K562 (cell line): Measurements from ENCODE around the gene HRH3.

Source experiments
- C11orf30 ChIP-seq: fragments of 450-650 bp; IDR thresholded peaks from 2 replicates; pipeline ENCODE4 v1.6.1; 2016; ENCODE audit warnings: low read depth, mild to moderate bottlenecking
- CTCF ChIP-seq, 3 experiments: IDR thresholded peaks in 2 of 3; conservative IDR thresholded peaks in 1 of 3; 2 replicates each; pipeline ENCODE4 v1.5.1; 2011 to 2012; ENCODE audit warnings: low read length in 3 of 3, mild to moderate bottlenecking in 3 of 3, control low read depth in 2 of 3, improper control_type of control experiment in 1 of 3, inconsistent platforms in 1 of 3, low read depth in 1 of 3, mixed read lengths in 1 of 3, moderate library complexity in 1 of 3; ENCODE audit not compliant: insufficient read depth in 2 of 3
- EP300 ChIP-seq: IDR thresholded peaks from 2 replicates; pipeline ENCODE4 v1.6.1; 2012; ENCODE audit warnings: low read length, improper control_type of control experiment
- ERF ChIP-seq: fragments of 450-650 bp; formaldehyde crosslinking; IDR thresholded peaks from 2 replicates; pipeline ENCODE4 v1.4.0; 2020; ENCODE audit warnings: mild to moderate bottlenecking, mixed read lengths
- FOXK2 ChIP-seq, 2 experiments: fragments of 450-650 bp; IDR thresholded peaks in 1 of 2; conservative IDR thresholded peaks in 1 of 2; 2 replicates each; pipeline ENCODE4 v1.6.1; 2016; ENCODE audit warnings: low read depth in 2 of 2, mild to moderate bottlenecking in 1 of 2
- HNRNPLL ChIP-seq: fragments of 200-400 bp; formaldehyde crosslinking; IDR thresholded peaks from 2 replicates; pipeline ENCODE4 v1.6.1; 2017; ENCODE audit warnings: low read length, low read depth, mild to moderate bottlenecking; ENCODE audit not compliant: poor library complexity, severe bottlenecking
- L3MBTL2 ChIP-seq: fragments of 450-650 bp; IDR thresholded peaks from 2 replicates; pipeline ENCODE4 v1.6.1; 2016; ENCODE audit warnings: mild to moderate bottlenecking, moderate library complexity
- MAX ChIP-seq: sonication (generic); formaldehyde crosslinking; IDR thresholded peaks from 2 replicates; pipeline ENCODE4 v1.9.0; 2022; ENCODE audit warnings: mild to moderate bottlenecking, missing genetic modification reagents
- MLX ChIP-seq, 2 experiments: fragments of 450-650 bp in 1 of 2; sonication (generic) in 1 of 2; formaldehyde crosslinking; conservative IDR thresholded peaks; 2 replicates each; pipeline versions ENCODE4 v1.4.0 to v1.8.1; 2020 to 2022; ENCODE audit warnings: mild to moderate bottlenecking in 1 of 2, missing genetic modification reagents in 1 of 2
- RNF2 ChIP-seq: sonication (generic); IDR thresholded peaks from 2 replicates; pipeline ENCODE4 v1.6.1; 2016
- SRSF1 ChIP-seq: fragments of 200-400 bp; formaldehyde crosslinking; IDR thresholded peaks from 2 replicates; pipeline ENCODE4 v1.6.1; 2017; ENCODE audit warnings: mild to moderate bottlenecking, low read depth, low read length, moderate library complexity
- TEAD4 ChIP-seq, 2 experiments: sonication (generic) in 1 of 2; formaldehyde crosslinking in 1 of 2; IDR thresholded peaks; 2 replicates each; pipeline versions ENCODE4 v1.6.1 to v1.8.0; 2012 to 2022; ENCODE audit warnings: borderline replicate concordance in 1 of 2, inconsistent platforms in 1 of 2, low read length in 1 of 2, mild to moderate bottlenecking in 1 of 2, missing genetic modification reagents in 1 of 2
- ZNF133 ChIP-seq: fragments of 250-450 bp; sonication (Bioruptor Pico); IDR thresholded peaks from 2 replicates; pipeline ENCODE4 v1.4.0; 2020; ENCODE audit warnings: mild to moderate bottlenecking
- TF ChIP-seq, protein P1 (sequence below): fragments of 450-650 bp; formaldehyde crosslinking; IDR thresholded peaks from 2 replicates; pipeline ENCODE4 v1.4.0; 2022; ENCODE audit warnings: mild to moderate bottlenecking, moderate library complexity

- peak; percentile 53; the same call in 1 of the 2 replicates for TF ChIP-seq MAX
- no peak for TF ChIP-seq SRSF1
- no peak for TF ChIP-seq RNF2
- TF ChIP-seq HNRNPLL: no peak
- peak; percentile 56; the same call in 1 of the 2 replicates for TF ChIP-seq L3MBTL2
- TF ChIP-seq ERF (CRISPR knock-in tag): no peak
- TF ChIP-seq MLX (CRISPR knock-in tag; conservative IDR thresholded peaks at IDR 0.05): no peak
- TF ChIP-seq FOXK2 (conservative IDR thresholded peaks at IDR 0.05 in 1 of 2, IDR thresholded peaks at IDR 0.05 in 1 of 2; ENCODE audit: low read depth in 2 of 2): peak; percentile 83 to 87; a peak in 3 of 4 replicates
- TF ChIP-seq, protein P1, sequence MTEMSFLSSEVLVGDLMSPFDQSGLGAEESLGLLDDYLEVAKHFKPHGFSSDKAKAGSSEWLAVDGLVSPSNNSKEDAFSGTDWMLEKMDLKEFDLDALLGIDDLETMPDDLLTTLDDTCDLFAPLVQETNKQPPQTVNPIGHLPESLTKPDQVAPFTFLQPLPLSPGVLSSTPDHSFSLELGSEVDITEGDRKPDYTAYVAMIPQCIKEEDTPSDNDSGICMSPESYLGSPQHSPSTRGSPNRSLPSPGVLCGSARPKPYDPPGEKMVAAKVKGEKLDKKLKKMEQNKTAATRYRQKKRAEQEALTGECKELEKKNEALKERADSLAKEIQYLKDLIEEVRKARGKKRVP (CRISPR knock-in tag): no peak
- TF ChIP-seq C11orf30: no peak
- TF ChIP-seq CTCF (IDR thresholded peaks at IDR 0.05 in 2 of 3, conservative IDR thresholded peaks at IDR 0.05 in 1 of 3; ENCODE audit: insufficient read depth in 2 of 3, low read depth in 1 of 3, low read length in 3 of 3): no peak
- no peak for TF ChIP-seq TEAD4 (IDR thresholded peaks at IDR 0.05; ENCODE audit: low read length)
- no peak for TF ChIP-seq TEAD4 (CRISPR knock-in tag; IDR thresholded peaks at IDR 0.05; ENCODE audit: borderline replicate concordance)
- no peak for TF ChIP-seq EP300
- TF ChIP-seq ZNF133: no peak
These were observed 17.9 kb upstream of the HRH3 start, which contains the start of gene OSBPL2 for GRCh38 chr20:62237801-62238568.
